ENCODE results near the gene RGCC.
"Not testable (repeated sequence)": the region's sequence is repeated elsewhere in the genome, so short reads cannot be mapped to it uniquely, and the experiment has no call there.

RGCC gene

DNA sequence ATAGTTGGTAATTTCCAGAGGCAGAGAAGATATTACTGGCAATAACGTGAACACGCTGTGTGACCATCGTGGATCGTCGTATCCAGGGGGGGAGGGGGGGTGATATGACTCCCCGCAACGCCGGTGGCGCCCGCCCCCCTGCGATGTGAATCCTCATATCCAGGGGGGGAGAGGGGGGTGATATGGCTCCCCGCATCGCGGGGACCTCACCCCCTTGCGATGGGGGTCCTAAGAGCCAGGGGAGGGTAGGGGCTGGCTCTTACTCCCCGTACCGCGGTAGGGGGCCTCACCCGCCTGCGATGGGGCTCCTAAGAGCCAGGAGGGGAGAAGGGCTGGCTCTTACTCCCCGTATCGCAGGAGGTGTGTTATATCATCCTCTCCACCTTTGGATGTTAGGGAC is 31.3 kb upstream of the RGCC start:
- DNase-seq (ENCODE audit: low read depth, low spot score) = no peak
- H3K4me3 ChIP-seq (ENCODE audit: low read depth, low read length) = no peak overlapping the region
- ChIA-PET CTCF (no interaction called here), POLR2A (no interaction called here)
- TF ChIP-seq CTCF (IDR thresholded peaks at IDR 0.05; ENCODE audit: insufficient read depth, low read length, missing control alignments) = no peak

DNA sequence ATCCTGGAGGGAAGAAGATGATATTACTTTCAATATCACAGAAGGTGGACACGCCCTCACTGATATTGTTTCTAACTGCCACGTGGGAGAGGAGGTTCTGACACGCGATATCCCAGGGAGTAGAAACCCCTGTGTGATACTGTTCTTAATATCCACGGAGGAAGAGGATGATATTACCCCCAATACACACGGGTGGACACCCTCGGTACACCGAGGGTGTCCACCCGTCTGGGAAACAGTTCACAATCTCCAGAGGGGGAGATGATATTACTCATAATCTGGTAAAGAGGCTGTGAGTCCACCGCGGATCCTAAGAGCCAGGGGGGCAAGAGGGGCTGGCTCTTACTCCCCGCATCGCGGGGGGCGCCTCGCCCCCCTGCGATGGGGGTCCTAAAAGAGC is 29.7 kb upstream of the RGCC start:
- no peak for TF ChIP-seq CTCF (IDR thresholded peaks at IDR 0.05; ENCODE audit: insufficient read depth, low read length, missing control alignments)
- no peak overlapping the region for H3K4me3 ChIP-seq (ENCODE audit: low read depth, low read length)
- ChIA-PET CTCF (no interaction called here), POLR2A (no interaction called here)
- DNase-seq (ENCODE audit: low read depth, low spot score) = no peak

DNA sequence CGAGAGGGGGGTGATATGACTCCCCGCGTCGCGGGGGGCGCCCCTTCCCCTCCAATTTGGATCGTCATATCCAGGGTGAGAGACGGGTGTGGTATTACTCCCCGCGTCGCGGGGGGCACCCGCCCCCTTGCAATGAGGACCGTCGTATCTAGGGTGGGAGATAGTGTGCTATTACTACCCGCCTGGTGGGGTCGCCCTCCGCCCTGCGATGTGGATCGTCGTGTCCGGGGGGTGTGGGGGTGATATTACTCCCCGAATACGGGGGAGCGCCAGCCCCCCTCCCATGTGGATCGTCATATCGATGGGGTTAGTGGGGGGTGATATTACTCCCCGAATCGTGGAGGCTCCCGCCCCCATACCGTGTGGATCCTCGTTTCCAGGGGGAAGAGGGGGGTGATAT is 29.2 kb upstream of the RGCC start:
- POLR2A ChIA-PET = no interaction called here
- CTCF ChIA-PET = no interaction called here
- no peak overlapping the region for H3K4me3 ChIP-seq (ENCODE audit: low read depth, low read length)
- no peak for DNase-seq (ENCODE audit: low read depth, low spot score)
- TF ChIP-seq CTCF (IDR thresholded peaks at IDR 0.05; ENCODE audit: insufficient read depth, low read length, missing control alignments) = no peak

- POLR2A ChIA-PET; DNase-seq (ENCODE audit: low read depth, low spot score): not testable (repeated sequence)
Measured at GRCh38 chr13:41434030-41434429, 23.3 kb upstream of the RGCC start.

GRCh38 chr13:41434831-41435520 is 22.4 kb upstream of the RGCC start:
- H3K4me3 ChIP-seq (ENCODE audit: low read depth, low read length) = no peak overlapping the region
- no peak for DNase-seq (ENCODE audit: low read depth, low spot score)
- ChIA-PET POLR2A (no interaction called here), CTCF (interaction anchor here (1.0 kb wide), 1 partner anchor 25 kb away, joined by 5 read pairs; no protein-coding TSS in a partner anchor)
- TF ChIP-seq CTCF (IDR thresholded peaks at IDR 0.05; ENCODE audit: insufficient read depth, low read length, missing control alignments) = no peak

More at GRCh38 chr13:41434030-41434429, 23.3 kb upstream of the RGCC start:
- CTCF ChIA-PET; H3K4me3 ChIP-seq (ENCODE audit: low read depth, low read length): not testable (repeated sequence)

- ChIA-PET CTCF (no interaction called here), POLR2A (no interaction called here)
- H3K4me3 ChIP-seq (ENCODE audit: low read depth, low read length) = no peak overlapping the region
- DNase-seq (ENCODE audit: low read depth, low spot score) = no peak
- TF ChIP-seq CTCF (IDR thresholded peaks at IDR 0.05; ENCODE audit: insufficient read depth, low read length, missing control alignments) = no peak
Measured at GRCh38 chr13:41443969-41444368, 13.4 kb upstream of the RGCC start.

- no peak for DNase-seq (ENCODE audit: low read depth, low spot score)
- CTCF ChIA-PET = no interaction called here
- no peak for TF ChIP-seq CTCF (IDR thresholded peaks at IDR 0.05; ENCODE audit: insufficient read depth, low read length, missing control alignments)
- POLR2A ChIA-PET = no interaction called here
- no peak overlapping the region for H3K4me3 ChIP-seq (ENCODE audit: low read depth, low read length)
Measured at GRCh38 chr13:41452462-41452861, 4.9 kb upstream of the RGCC start.

Data from AG04449 (cell line).